ENCODE measurements around the gene KCNE2.
"Not testable (repeated sequence)": the region's sequence is repeated elsewhere in the genome, so short reads cannot be mapped to it uniquely, and the experiment has no call there.

KCNE2 gene

DNA sequence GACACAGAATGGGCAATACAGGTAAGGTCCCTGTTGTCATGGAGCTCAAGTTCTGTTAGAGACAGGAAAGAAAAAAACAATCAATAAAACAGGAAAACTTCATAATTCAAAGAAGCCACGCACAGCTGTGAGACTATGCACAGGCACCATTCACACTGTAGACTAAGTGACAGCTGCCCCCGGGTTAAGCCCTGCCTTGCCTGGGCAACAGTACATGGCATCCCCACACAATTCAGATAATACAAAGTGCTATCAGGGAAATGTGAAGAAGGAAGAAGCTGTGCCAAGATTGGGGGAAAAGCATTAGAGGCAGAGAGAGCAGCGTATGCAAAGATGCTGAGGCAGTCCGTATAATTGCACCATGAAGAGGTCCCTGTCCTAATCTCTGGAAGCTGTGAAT, 9.0 kb upstream of the KCNE2 start:
- no peak for DNase-seq

DNA sequence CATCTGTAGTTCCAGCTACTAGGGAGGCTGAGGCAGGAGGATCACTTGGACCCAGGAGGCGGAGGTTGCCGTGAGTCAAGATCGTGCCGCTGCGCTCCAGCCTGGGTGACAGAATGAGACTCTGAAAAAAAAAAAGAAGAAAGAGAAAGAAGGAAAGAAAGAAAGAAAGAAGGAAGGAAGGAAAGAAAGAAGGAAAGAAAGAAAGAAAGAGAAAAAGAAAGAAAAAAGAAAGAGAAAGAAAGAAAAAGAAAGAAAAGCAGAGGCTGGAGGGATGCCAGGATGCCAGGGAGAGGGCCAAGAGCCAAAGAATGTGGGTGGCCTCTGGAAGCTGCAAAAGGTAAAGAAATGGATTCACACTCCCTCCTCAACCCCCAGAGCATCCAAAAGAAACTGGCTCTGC, 8.2 kb upstream of the KCNE2 start:
- no peak for DNase-seq

DNA sequence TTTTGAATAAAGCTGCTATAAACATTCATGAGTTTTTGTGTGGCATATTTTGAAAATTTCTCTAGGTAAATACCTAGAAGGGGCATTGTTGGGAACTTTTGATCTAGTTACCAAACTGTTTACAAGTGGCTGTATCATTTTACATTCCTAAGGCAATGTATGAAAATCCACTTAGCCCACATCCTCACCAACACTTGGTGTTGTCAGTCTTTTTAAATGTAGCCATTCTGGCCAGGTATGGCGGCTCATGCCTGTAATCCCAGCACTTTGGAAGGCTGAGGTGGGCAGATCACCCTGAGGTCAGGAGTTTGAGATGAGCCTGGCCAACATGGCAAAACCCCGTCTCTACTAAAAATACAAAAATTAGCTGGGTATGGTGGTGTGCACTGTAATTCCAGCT, 5.9 kb upstream of the KCNE2 start:
- DNase-seq: no peak

DNA sequence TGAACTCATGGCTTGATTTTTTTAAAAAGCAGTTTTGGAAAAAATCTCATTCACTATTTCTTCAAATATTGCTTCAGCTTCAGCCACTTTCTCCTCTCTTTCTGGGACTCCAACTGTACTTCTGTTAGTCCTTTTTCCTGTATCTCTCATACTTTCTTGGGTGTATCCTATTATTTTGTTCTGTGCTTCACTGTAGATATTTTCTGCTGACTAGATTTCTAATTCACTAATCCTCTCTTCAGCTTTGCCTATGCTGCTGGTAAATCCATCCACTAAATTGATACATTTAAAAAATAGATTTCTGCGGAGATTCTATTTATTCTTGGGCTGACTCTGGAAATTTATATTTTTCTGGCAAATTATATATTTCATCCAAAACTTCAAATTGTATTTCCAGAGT, 4.9 kb upstream of the KCNE2 start:
- no peak for DNase-seq

DNA sequence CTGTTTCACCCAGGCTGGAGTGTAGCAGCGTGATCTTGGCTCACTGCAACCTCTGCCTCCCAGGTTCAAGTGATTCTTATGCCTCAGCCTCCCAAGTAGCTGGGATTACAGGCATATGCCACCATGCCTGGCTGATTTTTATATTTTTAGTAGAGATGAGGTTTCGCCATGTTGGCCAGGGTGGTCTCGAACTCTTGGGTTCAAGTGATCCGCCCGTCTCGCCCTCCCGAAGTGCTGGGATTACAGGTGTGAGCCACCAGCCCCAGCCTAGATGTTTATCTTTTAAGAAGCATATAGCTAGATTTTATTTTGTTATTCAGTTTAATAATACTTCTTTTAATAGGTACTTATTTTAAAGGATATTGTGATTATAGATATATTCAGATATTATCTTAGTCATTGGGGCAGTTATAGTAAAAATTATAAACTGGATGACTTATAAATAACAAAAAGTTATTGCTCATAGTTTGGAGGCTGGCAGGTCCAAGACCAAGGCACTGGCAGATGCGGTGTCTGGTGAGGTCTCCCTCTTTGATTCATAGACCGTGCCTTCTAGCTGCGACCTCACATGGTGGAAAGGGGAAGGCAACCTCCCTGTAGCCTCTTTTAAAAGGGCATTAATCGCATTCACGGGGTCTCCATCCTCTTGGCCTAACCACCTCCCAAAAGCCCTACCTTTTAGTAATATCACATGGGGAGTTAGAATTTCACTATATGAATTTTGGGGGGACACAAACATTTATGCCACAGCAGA, 3.1 kb upstream of the KCNE2 start:
- no peak for DNase-seq

DNA sequence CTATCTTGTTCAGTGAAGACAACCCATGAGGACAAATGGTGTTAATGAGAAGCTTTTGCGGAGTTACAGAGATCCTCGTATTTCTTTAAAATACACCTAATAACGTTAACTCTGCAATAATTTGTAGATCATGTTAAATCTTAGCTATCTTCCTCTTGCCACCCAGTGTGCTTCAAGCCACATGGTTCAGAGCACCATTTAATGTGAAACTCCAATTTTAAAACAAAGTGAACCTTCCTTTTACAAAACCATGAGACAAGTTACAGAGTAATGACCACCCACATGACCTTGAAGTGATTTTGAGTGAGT, 1.7 kb upstream of the KCNE2 start:
- no peak for DNase-seq

DNA sequence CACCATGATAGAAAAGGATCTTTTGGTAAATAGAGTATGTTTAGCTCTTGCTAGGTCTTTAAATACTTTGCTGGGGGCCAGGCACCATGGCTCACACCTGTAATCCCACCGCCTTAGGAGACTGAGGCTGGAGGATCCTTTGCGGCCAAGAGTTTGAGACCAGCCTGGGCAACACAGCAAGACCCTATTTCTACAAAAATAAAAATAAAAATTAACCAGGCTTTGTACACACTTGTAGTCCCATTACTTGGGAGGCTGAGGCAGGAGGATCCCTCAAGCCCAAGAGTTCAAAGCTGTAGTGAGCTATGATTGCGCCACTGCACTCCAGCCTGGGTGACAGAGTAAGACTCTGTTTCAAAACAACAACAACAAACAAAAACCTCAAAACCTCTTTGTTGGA, 1.1 kb upstream of the KCNE2 start:
- no peak for DNase-seq

DNA sequence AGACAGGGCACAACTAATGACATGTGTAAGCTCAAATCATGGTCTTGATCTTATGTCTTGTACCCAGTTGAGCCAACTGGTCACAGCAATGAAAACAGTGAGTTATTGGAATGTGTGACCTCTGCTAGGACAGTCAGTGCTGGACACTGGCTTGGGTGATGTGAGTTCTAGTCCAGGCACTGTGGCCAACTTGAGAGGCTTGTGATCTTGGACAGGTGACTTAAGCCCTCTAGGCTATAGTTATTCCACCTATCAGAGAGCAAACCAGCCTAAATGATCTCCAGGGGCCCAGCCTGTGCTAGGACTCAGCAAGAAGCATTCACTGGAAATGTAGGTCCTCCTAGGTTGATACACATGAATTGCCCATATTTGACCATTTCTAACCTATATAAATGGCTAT, 1.1 kb downstream of the KCNE2 start:
- no peak for DNase-seq

DNA sequence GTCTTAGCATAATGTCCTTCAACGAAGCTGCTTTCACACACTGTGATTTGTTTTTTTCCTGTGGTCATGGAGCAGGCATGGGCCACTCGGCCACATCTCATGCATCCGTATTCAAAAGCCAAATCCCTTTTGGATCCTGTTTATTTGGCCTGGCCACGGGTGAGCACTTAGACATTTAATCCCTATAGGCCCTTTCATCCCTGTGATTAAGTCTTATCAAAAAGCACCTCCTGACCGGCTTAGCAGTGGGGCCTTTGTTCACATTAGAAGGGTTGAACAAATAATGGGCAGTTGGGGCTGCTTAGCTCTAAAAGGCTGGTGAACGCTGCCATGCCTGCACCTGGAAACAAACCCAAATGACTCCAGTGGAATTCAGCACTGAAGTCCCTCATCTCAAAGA, 2.0 kb downstream of the KCNE2 start:
- no peak for DNase-seq

DNA sequence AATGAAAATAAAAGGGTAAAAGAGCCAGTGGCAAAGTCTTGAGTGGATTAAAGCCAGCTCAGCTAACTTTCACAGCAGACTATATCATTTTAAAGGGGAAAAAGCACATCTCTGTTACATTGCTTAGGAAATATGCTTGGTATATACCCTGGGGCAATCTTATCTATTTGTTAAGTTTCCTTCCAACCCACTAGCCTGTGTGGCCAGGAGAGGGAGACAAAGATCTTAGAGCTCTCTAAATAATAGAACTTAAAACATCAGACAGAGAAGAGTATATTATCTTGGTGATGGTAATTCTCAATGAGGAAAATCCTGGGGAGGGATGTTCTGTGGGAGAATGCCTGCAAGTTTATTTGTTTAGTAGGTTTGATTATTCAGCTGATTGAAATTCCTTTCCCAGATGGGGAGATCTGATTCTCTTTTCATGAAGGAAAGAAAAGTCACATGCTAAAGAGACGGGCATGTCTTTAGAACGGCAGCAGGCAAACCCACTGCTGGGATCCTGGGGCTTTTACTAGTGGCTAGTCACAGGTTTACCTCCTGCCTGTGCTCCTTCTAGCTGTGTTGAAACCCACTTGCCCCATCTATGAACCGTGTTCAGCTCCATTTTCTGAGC, 3.6 kb downstream of the KCNE2 start:
- DNase-seq: peak; percentile 6 to 26

DNA sequence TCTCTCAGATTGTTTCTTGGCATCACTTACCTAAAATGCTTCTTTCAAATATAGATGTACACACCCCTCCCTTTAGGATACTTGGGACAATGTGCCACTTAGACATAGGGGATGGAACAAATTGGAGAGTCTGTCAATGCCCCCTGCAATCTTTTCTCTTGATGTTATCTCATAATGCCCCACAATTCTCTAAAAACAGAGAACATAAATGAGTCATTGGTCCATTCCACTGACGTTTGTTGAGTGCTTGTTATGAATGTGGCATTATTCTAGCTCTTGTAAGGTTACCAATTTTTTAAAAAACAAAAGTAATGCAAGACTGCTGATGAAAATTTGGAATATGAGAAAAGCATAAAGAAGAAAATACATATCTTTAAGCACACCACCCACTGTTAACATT, 5.9 kb downstream of the KCNE2 start:
- no peak for DNase-seq

DNA sequence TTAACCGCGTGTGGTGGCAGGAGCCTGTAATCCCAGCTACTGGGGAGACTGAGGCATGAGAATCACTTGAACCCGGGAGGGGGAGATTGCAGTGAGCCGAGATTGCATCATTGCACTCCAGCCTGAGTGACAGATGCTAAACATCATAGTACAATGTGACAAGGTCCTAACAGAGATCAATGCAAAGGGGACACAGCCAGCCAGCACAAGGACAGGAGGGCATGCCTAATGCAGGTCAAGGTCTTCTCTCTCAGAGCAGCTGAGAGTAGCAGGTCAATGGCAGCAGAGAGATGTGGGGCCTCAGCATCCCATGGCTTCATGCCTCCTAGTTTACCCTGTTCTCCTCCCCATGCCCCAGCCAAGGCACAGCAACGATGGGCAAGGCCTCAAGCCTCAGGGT, 8.5 kb downstream of the KCNE2 start:
- DNase-seq: no peak

DNA sequence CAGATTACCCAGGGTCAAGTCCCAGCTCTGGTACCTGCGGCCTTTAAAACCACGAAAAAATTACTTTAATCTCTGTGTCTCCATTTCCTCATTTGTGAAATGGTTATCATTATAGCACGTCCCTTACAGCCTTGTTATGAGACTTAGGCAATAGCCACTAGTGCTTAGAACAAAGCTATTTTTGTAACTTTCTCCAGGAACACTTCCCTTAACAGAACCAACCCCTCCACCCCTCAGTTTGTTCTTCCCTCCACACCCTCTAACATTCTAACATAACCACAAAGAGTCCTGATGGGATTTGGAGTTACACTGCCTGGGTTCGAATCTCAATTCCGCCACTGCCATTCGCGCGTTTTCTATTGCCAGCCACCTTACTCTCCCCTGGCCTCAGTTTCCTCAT, 10.7 kb downstream of the KCNE2 start:
- not testable (repeated sequence) for DNase-seq

DNA sequence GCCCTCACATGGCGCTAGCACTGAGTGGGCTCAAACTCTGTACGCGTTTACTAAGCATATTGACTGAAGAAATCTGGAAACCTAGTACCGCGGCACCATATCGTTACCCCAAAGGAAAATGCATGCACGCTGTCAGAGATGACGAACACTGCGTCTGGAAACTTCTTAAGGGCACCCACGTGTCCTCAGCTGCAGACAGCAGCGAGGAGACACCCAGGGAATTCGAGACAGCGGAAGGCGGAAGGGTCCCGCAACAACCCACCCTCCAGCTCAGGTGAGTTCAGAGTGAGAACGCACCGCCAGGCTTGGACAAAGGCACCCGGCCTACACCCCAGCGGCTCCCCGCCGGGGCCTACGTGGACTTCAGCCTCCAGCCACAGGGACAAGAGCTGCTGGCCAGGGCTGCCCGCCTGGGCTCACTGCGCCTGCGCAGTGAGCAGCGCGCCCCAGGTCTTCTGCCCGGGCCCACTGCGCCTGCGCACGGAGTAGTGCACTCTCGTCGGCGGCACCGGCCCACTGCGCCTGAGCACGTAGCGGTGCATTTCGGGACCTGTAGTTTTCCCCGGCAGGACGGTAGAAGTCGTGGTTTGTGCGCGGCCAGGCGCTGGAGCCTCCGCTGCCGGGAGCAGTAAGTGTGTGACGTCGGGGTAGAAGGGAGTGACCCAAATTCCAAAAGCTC, 11.3 kb downstream of the KCNE2 start, which contains the start of gene SMIM11:
TSS of gene SMIM11 (plus strand) at position 568 of the 679 bp plus-strand sequence. CDS start 3,998 bp downstream, outside the sequence.
- not testable (repeated sequence) for DNase-seq

DNA sequence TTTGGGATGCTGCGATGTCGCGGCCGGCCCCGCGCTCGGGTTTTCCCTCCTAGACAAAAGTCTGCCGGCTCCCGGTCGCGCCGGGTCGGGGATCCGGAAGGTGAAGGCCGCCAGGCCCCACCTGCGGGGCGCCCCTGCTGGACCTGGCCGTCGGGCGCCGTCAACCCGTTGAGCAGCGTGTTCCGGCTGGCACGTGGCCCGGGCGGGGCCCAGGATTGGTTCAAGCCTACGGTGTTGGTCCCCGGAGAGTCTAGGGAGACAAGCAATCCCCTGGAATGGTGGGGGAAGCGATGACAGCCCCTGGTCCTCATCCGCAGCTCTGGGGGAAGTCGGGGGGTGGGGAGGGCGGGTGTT, 11.8 kb downstream of the KCNE2 start:
- DNase-seq: not testable (repeated sequence)

DNA sequence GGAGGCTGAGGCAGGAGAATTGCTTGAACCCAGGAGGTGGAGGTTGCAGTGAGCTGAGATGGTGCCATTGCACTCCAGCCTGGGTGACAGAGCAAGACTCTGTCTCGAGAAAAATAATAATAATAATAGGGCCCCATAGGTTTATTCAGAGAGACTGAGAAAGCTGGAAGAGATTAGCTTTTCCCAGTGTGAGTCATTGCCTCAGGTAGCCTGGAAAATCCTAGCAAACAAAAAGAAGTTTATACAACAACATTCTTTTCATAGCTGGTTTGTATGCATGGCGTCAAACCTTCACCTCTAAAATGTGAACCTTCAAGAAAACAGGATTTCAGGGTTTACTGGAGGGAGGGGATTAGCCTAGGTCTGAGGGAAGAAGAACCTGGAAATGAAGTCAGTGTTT, 19.3 kb downstream of the KCNE2 start:
- DNase-seq: not testable (repeated sequence)

DNA sequence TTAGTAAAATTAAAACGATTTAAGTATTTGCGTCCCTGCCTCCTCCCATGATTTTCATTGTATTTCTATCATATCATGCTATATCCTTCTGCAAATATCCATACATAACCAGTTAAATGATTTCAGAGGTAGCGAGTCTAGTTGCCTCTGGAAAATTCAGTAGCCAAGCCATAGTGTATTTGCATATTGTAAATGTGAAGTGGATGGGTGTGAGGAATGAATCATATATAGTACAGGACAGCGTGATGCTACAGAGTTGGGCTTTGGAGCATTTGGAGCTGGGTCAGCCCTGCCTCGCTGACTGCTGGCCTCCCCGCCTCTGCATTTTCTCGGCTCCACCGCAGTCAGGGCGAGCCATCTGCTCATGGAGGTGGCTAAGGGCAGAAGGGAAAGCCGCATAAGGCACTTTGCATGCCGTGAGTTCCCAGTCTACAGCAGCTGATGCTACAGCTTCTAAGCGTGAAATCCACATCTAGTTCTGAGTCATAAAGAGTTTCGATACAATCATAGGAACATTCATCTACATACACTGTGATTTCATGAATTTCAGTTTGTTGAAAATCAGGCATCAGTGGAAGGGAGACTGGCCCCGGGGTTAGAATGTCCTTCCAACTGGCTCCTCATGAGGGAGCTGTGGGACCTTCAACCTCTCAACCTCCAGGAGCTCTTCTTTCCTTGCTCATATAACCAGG, 20.1 kb downstream of the KCNE2 start:
- not testable (repeated sequence) for DNase-seq

DNA sequence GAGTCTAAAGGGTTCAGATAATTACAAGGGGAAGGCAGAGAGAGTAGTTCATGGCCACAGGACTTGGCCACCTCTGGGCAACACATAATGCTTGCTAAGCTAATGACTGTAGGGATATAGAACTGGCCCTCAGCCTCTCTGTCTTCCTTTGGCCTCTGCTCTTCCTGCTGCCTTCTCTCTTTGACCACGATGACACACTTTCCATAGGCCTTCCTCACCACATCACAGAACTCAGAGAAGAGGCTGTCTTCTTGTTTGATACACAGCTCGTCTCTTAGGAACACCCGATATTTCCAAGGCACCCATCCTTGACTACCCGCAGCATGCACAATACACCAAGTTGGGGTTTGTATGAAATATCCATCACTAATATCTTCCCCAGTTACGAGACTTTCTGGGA, 36.7 kb downstream of the KCNE2 start:
- DNase-seq: not testable (repeated sequence)

DNA sequence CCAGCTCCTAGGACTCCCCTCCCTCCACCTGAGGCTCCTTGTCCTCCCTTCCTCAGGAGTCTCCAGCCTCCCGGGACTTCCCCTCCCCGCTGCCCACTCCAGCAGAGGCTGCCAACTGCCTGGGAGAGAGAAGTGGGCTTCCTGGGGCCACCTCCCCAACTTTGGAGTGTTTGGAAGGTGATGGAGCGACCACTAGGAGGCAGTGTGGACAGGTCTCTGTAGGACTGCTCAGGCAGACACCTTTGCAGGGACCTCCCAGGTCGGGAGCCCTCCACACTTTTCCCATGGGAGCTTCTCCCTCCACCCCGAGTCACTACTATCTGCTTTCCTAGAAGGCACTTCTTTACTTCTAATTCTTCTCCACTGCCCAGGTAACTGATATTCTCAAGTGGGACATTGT, 40.9 kb downstream of the KCNE2 start:
- DNase-seq: not testable (repeated sequence)

DNA sequence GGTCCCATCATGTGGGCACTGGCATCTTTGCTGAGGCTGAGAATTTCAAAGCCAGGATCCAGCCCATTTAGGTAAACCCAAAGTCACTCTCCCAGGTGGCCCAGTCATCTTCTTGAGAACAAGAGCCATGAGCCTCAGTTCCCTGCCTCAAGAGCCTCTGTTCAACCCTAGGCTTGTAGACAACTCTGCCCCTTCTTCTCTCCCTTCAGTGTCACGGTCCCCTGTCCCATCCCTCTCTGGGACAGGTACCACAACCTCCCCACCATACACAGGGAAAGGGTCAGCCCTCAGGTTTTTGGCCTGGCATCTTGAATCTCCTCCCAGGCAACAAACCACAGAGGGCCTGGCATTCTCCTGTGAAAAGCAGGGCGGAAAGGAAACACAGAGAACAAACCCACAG, 41.9 kb downstream of the KCNE2 start:
- DNase-seq: not testable (repeated sequence)

DNA sequence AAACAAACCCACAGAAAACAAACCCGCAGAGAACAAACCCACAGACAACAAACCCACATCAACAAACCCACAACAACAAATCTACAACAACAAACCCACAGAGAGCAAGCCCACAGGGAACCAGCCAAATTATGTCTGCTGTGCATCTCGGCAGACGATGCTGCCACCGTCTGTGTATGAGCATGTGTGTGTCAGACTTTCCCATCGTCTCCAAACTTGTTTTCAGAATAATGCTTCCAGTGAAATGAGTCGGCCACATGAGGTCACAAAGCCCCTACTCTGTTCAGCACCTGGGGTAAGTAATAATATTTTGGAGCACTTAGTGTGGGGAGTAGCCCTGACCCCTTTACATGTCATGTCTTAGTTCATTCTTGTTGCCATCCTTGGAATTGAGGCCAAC, 42.3 kb downstream of the KCNE2 start:
- DNase-seq: not testable (repeated sequence)

DNA sequence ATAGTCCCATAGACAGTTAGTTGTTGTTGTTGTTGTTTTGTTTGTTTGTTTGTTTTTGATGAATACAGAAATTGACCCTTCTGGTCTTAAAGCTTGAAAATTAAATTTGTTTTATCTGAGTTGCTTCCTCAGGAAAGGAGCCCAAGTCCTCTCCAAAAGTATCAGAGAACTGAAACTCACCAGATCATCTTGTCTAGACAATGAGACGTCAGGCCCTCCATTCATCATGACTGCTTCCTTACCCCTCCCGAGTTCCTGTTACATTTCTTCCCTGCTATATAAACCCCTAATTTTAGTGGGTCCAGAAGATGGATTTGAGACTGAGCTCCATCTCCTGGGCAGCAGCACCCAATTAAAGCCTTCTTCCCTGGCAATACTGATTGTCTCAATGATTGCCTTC, 42.9 kb downstream of the KCNE2 start:
- DNase-seq: not testable (repeated sequence)

DNA sequence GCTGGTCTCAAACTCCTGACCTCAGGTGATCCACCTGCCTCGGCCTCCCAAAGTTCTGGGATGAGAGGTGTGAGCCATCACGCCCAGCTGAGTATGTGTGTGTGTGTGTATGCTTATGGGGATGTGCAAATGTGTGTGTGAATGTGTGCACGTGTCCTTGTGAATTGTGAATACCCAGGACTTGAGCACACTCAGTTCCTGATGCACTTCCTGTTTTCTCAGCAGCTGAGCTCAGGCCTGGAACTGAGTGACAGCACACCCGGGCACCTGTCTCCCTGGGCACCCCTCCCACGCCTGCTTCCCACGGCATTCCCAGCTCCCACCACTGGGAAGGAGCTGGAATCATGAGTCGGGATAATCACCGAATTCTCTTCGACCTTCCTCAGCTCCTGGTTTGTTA, 43.5 kb downstream of the KCNE2 start:
- not testable (repeated sequence) for DNase-seq
